ENCODE data around the gene FHIT. TPM values are rescaled to one million over a fixed set of nuclear protein-coding genes. Genes with fewer than 3 reads are reported as not detected.

FHIT gene
- total and polyA plus RNA-seq, 2 of the 4 experiments (the other 2 are of a cell fraction) = 0.07 TPM; not detected in 1

- no peak overlapping the region for H2AK9ac ChIP-seq (replicated peaks; ENCODE audit: low read depth, low read length, poor library complexity)
- H3K4me3 ChIP-seq (ENCODE audit: insufficient read depth, low read depth, low read length) = no peak overlapping the region
- H3K4ac ChIP-seq (ENCODE audit: low read depth, low read length) = no peak overlapping the region
- DNase-seq (no peak), ATAC-seq (ENCODE audit: low read depth) (no peak)
- intact Hi-C loops (cut with micrococcal nuclease) (no loop called here), dilution Hi-C loops (cut with HindIII; ENCODE audit: low sequenced_read_pairs, unreplicated experiment) (no loop called here), in situ Hi-C loops (cut with MboI; ENCODE audit: low sequenced_read_pairs) (no loop called here)
- no peak overlapping the region for H2BK120ac ChIP-seq (ENCODE audit: low read depth, low read length)
- H2BK15ac ChIP-seq (ENCODE audit: low read depth, low read length) = no peak overlapping the region
- 80% methylated on average over 1 of the region's 2 CpGs; no CpG with 5 or more reads in 1 of the 2 experiments for WGBS, 2 experiments (ENCODE audit: extremely low coverage in 2 of 2, insufficient read length in 1 of 2)
- ChIA-PET CTCF (no interaction called here), POLR2A (ENCODE audit: unreplicated experiment) (no interaction called here)
- H3K9me3 ChIP-seq (ENCODE audit: control insufficient read depth, insufficient read depth, low read length) = no peaks in the 10 kb centered on the region
- no peak overlapping the region for H4K8ac ChIP-seq (ENCODE audit: low read depth in 2 of 2, low read length in 2 of 2)
- H3K79me1 ChIP-seq (ENCODE audit: low read depth in 1 of 2, low read length in 2 of 2) = no peaks in the 10 kb centered on the region
- no peak overlapping the region for H2BK20ac ChIP-seq (ENCODE audit: low read depth, low read length)
- no peaks in the 10 kb centered on the region for H4K20me1 ChIP-seq (ENCODE audit: insufficient read depth, low read length)
- no peak overlapping the region for H3K4me2 ChIP-seq (ENCODE audit: low read depth, low read length)
- no peak overlapping the region for H2AK5ac ChIP-seq (ENCODE audit: low read depth, low read length)
- H3K23ac ChIP-seq (ENCODE audit: low read depth, low read length) = no peak overlapping the region
- no peak overlapping the region for H2AFZ ChIP-seq (replicated peaks; ENCODE audit: low read length, poor library complexity)
- no TSS peak for BruUV-seq (replicated peaks)
- no peaks in the 10 kb centered on the region for H3K9me1 ChIP-seq (ENCODE audit: insufficient read depth, low read length)
- H3K27ac ChIP-seq (ENCODE audit: insufficient read depth, low read length) = no peak overlapping the region
- H3K18ac ChIP-seq (ENCODE audit: low read depth, low read length) = no peak overlapping the region
- no peaks in the 10 kb centered on the region for H3K27me3 ChIP-seq (ENCODE audit: control insufficient read depth, insufficient read depth, low read length)
- TF ChIP-seq, protein P1, sequence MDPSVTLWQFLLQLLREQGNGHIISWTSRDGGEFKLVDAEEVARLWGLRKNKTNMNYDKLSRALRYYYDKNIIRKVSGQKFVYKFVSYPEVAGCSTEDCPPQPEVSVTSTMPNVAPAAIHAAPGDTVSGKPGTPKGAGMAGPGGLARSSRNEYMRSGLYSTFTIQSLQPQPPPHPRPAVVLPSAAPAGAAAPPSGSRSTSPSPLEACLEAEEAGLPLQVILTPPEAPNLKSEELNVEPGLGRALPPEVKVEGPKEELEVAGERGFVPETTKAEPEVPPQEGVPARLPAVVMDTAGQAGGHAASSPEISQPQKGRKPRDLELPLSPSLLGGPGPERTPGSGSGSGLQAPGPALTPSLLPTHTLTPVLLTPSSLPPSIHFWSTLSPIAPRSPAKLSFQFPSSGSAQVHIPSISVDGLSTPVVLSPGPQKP (IDR thresholded peaks at IDR 0.05; ENCODE audit: borderline replicate concordance, low read depth, low read length) = no peak
- TF ChIP-seq RAD21 (IDR thresholded peaks at IDR 0.05; ENCODE audit: low read length) (no peak), CHD1 (IDR thresholded peaks at IDR 0.05; ENCODE audit: low read depth, low read length) (no peak), CEBPB (IDR thresholded peaks at IDR 0.05; ENCODE audit: low read depth, low read length) (no peak), POLR2A (IDR thresholded peaks at IDR 0.05; ENCODE audit: low read depth, low read length) (no peak), MAZ (IDR thresholded peaks at IDR 0.05; ENCODE audit: borderline replicate concordance, low read depth, low read length) (no peak), RCOR1 (IDR thresholded peaks at IDR 0.05; ENCODE audit: insufficient replicate concordance, low read length) (no peak), SMC3 (IDR thresholded peaks at IDR 0.05; ENCODE audit: low read depth, low read length) (no peak), MXI1 (IDR thresholded peaks at IDR 0.05; ENCODE audit: borderline replicate concordance, low read depth, low read length) (no peak), NFE2L2 (IDR thresholded peaks at IDR 0.05; ENCODE audit: low read depth, low read length) (no peak)
- TF ChIP-seq, protein P2, sequence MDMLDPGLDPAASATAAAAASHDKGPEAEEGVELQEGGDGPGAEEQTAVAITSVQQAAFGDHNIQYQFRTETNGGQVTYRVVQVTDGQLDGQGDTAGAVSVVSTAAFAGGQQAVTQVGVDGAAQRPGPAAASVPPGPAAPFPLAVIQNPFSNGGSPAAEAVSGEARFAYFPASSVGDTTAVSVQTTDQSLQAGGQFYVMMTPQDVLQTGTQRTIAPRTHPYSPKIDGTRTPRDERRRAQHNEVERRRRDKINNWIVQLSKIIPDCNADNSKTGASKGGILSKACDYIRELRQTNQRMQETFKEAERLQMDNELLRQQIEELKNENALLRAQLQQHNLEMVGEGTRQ (IDR thresholded peaks at IDR 0.05; ENCODE audit: low read depth, low read length) = no peak
- H3K14ac ChIP-seq (replicated peaks; ENCODE audit: low read depth, low read length) = no peak overlapping the region
- H2BK5ac ChIP-seq (ENCODE audit: low read depth, low read length, poor library complexity, severe bottlenecking) = no peak overlapping the region
- H4K91ac ChIP-seq (ENCODE audit: insufficient read depth, low read depth, low read length) = no peak overlapping the region
- H3K36me3 ChIP-seq (ENCODE audit: control insufficient read depth, insufficient read depth, low read length) = no peaks in the 10 kb centered on the region
- no peaks in the 10 kb centered on the region for H3K4me1 ChIP-seq (ENCODE audit: control insufficient read depth, insufficient read depth, low read length)
- H4K5ac ChIP-seq (ENCODE audit: low read depth, low read length) = no peak overlapping the region
- H3K9ac ChIP-seq (ENCODE audit: low read depth, low read length) = no peak overlapping the region
- no peak overlapping the region for H3K56ac ChIP-seq (ENCODE audit: extremely low read depth, insufficient read depth, low read length)
Measured at GRCh38 chr3:60402931-60403330, 848.3 kb downstream of the FHIT start.
